Fibroblast of lung (primary cell): ENCODE measurements around the gene BCL6. TPM values are rescaled to one million over a fixed set of nuclear protein-coding genes. Genes with fewer than 3 reads are reported as not detected.

Experiments
- DNase-seq, 2 donors: peaks; one replicate each; pipeline versions ENCODE4 v3.0.0 to v3.0.0-alpha.2; 2010; ENCODE audit warnings: low read depth in 2 of 2
- H2AFZ ChIP-seq: 2 replicates; pipeline ENCODE4 v1.5.1; 2012; ENCODE audit warnings: low read length, control low read depth, inconsistent platforms
- H3K27ac ChIP-seq: 2 replicates; pipeline ENCODE4 v1.5.1; 2011; ENCODE audit warnings: low read length, control low read depth; ENCODE audit not compliant: insufficient read depth
- H3K27me3 ChIP-seq: 2 replicates; pipeline ENCODE4 v1.5.1; 2011; ENCODE audit warnings: mild to moderate bottlenecking, low read length; ENCODE audit not compliant: control insufficient read depth, insufficient read depth
- H3K36me3 ChIP-seq: 2 replicates; pipeline ENCODE4 v1.5.1; 2011; ENCODE audit warnings: low read length; ENCODE audit not compliant: control insufficient read depth, insufficient read depth
- H3K4me1 ChIP-seq: 2 replicates; pipeline ENCODE4 v1.5.1; 2011; ENCODE audit warnings: low read length; ENCODE audit not compliant: control insufficient read depth, insufficient read depth; ENCODE audit errors: extremely low read depth
- H3K4me2 ChIP-seq: 2 replicates; pipeline ENCODE4 v1.5.1; 2011; ENCODE audit warnings: low read length, control low read depth; ENCODE audit not compliant: insufficient read depth; ENCODE audit errors: extremely low read depth
- H3K4me3 ChIP-seq, 4 experiments: fragments of 200-600 bp in 1 of 4; sonication (generic) in 1 of 4; replicated peaks in 1 of 4; 2 replicates each; pipeline ENCODE4 v1.5.1; 2011 to 2016; ENCODE audit warnings: low read length in 4 of 4, low read depth in 3 of 4, mild to moderate bottlenecking in 3 of 4, control low read depth in 2 of 4, inconsistent platforms in 1 of 4, mixed read lengths in 1 of 4; ENCODE audit not compliant: insufficient read depth in 1 of 4; ENCODE audit errors: control extremely low read depth in 1 of 4
- H3K79me2 ChIP-seq: 2 replicates; pipeline ENCODE4 v1.5.1; 2012; ENCODE audit warnings: mild to moderate bottlenecking, low read length, inconsistent platforms; ENCODE audit not compliant: control insufficient read depth, insufficient read depth
- H3K9ac ChIP-seq: 2 replicates; pipeline ENCODE4 v1.5.1; 2011; ENCODE audit warnings: mild to moderate bottlenecking, low read length, control low read depth; ENCODE audit not compliant: insufficient read depth
- H3K9me3 ChIP-seq: 2 replicates; pipeline ENCODE4 v1.5.1; 2012; ENCODE audit warnings: low read depth, low read length; ENCODE audit not compliant: control insufficient read depth, insufficient read depth
- H4K20me1 ChIP-seq: 2 replicates; pipeline ENCODE4 v1.5.1; 2011; ENCODE audit warnings: low read length; ENCODE audit not compliant: control insufficient read depth, insufficient read depth; ENCODE audit errors: extremely low read depth
- EZH2 ChIP-seq: IDR thresholded peaks from 2 replicates; pipeline ENCODE4 v1.5.1; 2012; ENCODE audit warnings: low read length, control low read depth, mild to moderate bottlenecking; ENCODE audit errors: missing control alignments
- polyA plus RNA-seq, 2 donors: library from polyadenylated mRNA; depleted of rRNA in 1 of 2; stranded (reverse) in 1 of 2; unstranded in 1 of 2; fragments of >200 nt; gene quantifications; 2 replicates each; pipeline ENCODE4 v1.2.1, GENCODE V29; 2011 to 2012; ENCODE audit warnings: missing spikeins in 1 of 2
- total RNA-seq: library from RNA; depleted of rRNA; stranded (reverse); fragments of >200 nt; gene quantifications from 2 replicates; pipeline ENCODE4 v1.2.1, GENCODE V29; 2014
- TF ChIP-seq, protein P1 (sequence below), 2 donors: IDR thresholded peaks in 1 of 2; conservative IDR thresholded peaks in 1 of 2; 1 replicate in 1 of 2; 2 replicates in 1 of 2; pipeline ENCODE4 v1.5.1; 2011 to 2012; ENCODE audit warnings: low read length in 2 of 2, control low read depth in 1 of 2, inconsistent platforms in 1 of 2, low read depth in 1 of 2, mild to moderate bottlenecking in 1 of 2

Gene BCL6
- total and polyA plus RNA-seq, 2 donors (not counting 1 experiment from before 2014, with no cell fraction given) = 12.7 to 46.6 TPM

DNA sequence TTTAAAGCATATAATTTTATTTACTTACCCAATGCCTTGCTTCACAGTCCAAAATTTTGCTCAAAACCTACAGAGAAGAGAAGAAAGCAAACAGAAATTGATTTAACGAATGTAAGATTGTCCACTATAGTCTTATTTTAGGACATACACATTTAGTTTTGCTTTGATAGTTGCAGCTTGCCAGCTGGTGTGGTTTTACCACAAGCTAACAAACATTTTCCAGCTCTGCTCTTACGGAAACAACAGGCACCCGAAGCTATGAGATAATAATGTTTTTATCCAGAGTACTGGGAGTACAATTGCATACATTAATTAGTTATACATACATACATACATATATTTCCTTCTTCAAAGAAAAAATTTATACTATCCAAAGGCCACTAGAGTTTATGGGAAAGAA, 10.4 kb downstream of the BCL6 start:
- no peaks in the 10 kb centered on the region for H3K9me3 ChIP-seq
- H3K27me3 ChIP-seq = no peaks in the 10 kb centered on the region
- peaks cover 44% of the 10 kb centered on the region for H3K79me2 ChIP-seq
- no peak overlapping the region for H3K4me2 ChIP-seq
- TF ChIP-seq EZH2 = no peak
- TF ChIP-seq, protein P1, sequence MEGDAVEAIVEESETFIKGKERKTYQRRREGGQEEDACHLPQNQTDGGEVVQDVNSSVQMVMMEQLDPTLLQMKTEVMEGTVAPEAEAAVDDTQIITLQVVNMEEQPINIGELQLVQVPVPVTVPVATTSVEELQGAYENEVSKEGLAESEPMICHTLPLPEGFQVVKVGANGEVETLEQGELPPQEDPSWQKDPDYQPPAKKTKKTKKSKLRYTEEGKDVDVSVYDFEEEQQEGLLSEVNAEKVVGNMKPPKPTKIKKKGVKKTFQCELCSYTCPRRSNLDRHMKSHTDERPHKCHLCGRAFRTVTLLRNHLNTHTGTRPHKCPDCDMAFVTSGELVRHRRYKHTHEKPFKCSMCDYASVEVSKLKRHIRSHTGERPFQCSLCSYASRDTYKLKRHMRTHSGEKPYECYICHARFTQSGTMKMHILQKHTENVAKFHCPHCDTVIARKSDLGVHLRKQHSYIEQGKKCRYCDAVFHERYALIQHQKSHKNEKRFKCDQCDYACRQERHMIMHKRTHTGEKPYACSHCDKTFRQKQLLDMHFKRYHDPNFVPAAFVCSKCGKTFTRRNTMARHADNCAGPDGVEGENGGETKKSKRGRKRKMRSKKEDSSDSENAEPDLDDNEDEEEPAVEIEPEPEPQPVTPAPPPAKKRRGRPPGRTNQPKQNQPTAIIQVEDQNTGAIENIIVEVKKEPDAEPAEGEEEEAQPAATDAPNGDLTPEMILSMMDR (conservative IDR thresholded peaks at IDR 0.05 in 1 of 2, IDR thresholded peaks at IDR 0.05 in 1 of 2; ENCODE audit: low read depth in 1 of 2, low read length in 2 of 2) = no peak
- peaks cover 11% of the 10 kb centered on the region for H3K36me3 ChIP-seq
- H3K27ac ChIP-seq = no peak overlapping the region
- peak; percentile 36 to 49 for DNase-seq
- no peak overlapping the region for H2AFZ ChIP-seq
- H3K4me1 ChIP-seq = peaks cover 18% of the 10 kb centered on the region
- H3K9ac ChIP-seq = no peak overlapping the region
- no peak overlapping the region for H3K4me3 ChIP-seq
- peaks cover 4% of the 10 kb centered on the region for H4K20me1 ChIP-seq

DNA sequence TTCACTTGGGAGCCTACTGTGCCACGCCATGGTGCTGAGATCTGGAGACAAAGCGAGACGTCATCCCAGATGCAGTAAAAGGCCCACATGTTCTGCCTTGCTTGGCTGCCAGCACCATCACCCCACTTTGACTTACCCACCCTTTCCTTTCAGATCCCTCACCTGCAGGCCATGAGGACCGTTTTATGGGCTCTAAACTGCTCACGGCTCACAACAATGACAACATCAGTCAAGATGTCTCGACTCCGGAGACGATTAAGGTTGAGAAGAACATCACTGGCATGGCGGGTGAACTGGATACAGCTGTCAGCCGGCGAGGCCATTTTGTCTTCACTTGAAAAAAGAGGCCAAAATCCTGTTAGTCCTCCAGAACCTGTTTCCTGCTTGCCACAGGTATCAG, 11.9 kb downstream of the BCL6 start:
- Histone ChIP-seq H3K4me1 (peaks cover 18% of the 10 kb centered on the region), H2AFZ (no peak overlapping the region), H3K27ac (no peak overlapping the region), H3K9me3 (no peaks in the 10 kb centered on the region), H3K79me2 (peaks cover 35% of the 10 kb centered on the region), H3K9ac (no peak overlapping the region), H3K27me3 (no peaks in the 10 kb centered on the region), H3K4me2 (no peak overlapping the region), H3K36me3 (peaks cover 20% of the 10 kb centered on the region), H4K20me1 (peaks cover 4% of the 10 kb centered on the region), H3K4me3 (no peak overlapping the region)
- no peak for TF ChIP-seq EZH2
- TF ChIP-seq, protein P1 (conservative IDR thresholded peaks at IDR 0.05 in 1 of 2, IDR thresholded peaks at IDR 0.05 in 1 of 2; ENCODE audit: low read depth in 1 of 2, low read length in 2 of 2) = no peak
- no peak for DNase-seq

DNA sequence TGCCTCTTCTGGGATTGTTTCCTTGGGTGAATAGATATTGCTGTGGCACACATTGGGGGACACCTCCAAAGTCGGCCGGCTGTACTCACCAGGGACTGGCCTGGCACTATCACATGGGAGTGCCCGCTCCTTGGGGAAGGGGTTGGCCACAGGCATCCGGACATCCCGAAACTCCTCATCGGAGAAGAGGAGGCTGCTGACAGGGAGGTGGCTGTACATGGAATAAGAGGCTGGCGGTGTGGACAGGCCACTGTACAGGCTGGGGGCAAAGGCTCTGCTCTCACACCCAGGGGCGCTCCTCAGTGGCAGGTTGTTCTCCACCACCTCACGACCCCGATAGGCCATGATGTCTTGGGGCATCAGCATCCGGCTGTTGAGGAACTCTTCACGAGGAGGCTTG, 15.7 kb downstream of the BCL6 start:
- H3K79me2 ChIP-seq = peaks cover 2% of the 10 kb centered on the region
- no peaks in the 10 kb centered on the region for H3K9me3 ChIP-seq
- H2AFZ ChIP-seq = no peak overlapping the region
- peaks cover 2% of the 10 kb centered on the region for H4K20me1 ChIP-seq
- no peak overlapping the region for H3K9ac ChIP-seq
- DNase-seq = no peak
- peaks cover 37% of the 10 kb centered on the region for H3K36me3 ChIP-seq
- H3K27me3 ChIP-seq = no peaks in the 10 kb centered on the region
- no peak overlapping the region for H3K4me3 ChIP-seq
- no peak overlapping the region for H3K4me2 ChIP-seq
- no peak overlapping the region for H3K27ac ChIP-seq
- no peaks in the 10 kb centered on the region for H3K4me1 ChIP-seq
- TF ChIP-seq, protein P1 (conservative IDR thresholded peaks at IDR 0.05 in 1 of 2, IDR thresholded peaks at IDR 0.05 in 1 of 2; ENCODE audit: low read depth in 1 of 2, low read length in 2 of 2) = no peak
- TF ChIP-seq EZH2 = no peak
